GM10248 (cell line): ENCODE data around the gene TSPAN15.

Experiments
- CTCF ChIA-PET: fragments of 300-600 bp; sonication (Branson Sonifier 250); formaldehyde crosslinking; extraction: SDS; loops from one replicate; lab custom pipeline; 2021; ENCODE audit warnings: antibody characterized with exemption; lab: Yijun Ruan, JAX
- POLR2A ChIA-PET: fragments of 350-650 bp; sonication (Branson Sonifier 250); formaldehyde crosslinking; extraction: SDS; loops from one replicate; lab custom pipeline; 2020; ENCODE audit warnings: antibody characterized with exemption; lab: Yijun Ruan, JAX
- DNase-seq: peaks from one replicate; pipeline ENCODE4 v3.0.0; 2012; ENCODE audit errors: extremely low spot score
- CTCF ChIP-seq: IDR thresholded peaks from 2 replicates; pipeline ENCODE4 v1.5.1; 2012; ENCODE audit warnings: mild to moderate bottlenecking, low read depth; ENCODE audit errors: extremely low read depth, missing control alignments, control extremely low read depth

Gene TSPAN15

DNA sequence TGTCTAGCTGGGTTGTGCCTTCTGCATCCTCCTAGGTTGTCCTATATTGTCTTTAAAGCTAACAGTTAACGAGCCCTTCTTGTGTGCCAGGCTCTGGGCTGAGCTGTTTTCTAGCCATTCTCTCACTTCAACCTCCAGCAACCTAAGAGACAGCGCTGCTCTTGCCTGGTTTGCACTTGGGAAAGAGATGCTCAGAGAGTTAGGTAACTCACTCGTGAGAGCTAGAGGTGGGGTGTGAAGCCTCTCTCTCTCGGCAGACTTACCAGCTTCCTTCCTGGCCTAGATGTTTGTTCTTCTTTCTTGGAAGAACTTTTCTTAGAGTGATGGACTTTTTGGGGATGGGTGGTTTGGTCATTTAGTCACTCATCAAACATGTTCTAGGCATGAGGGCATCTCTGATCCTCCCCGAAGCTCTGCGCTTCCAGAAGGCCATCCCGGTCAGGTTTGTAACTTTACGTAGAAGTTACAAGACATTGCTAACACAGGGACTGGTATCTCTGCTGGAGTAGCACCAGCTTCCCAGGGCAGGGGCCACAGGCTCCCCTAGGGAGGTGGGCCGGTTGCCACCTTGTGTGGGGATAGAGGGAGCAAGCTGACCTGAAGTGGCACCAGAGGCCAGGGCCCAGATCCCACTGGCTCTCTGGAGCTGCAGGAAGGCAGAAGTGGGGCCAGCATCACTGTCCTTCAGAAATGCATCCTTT, 14.3 kb downstream of the TSPAN15 start:
- DNase-seq, result no peak
- no peak for TF ChIP-seq CTCF
- POLR2A ChIA-PET, result no interaction called here
- CTCF ChIA-PET, result interaction anchor here (1.0 to 2.6 kb wide), 7 partner anchors 8 to 38 kb away, joined by 3 to 7 read pairs (median 3); partner anchors contain the start of gene TSPAN15

- TF ChIP-seq CTCF, result no peak
- POLR2A ChIA-PET, result no interaction called here
Observed at GRCh38 chr10:69466158-69466490, 14.9 kb downstream of the TSPAN15 start.

GRCh38 chr10:69466689-69467088, 15.4 kb downstream of the TSPAN15 start:
- POLR2A ChIA-PET, result no interaction called here
- CTCF ChIA-PET, result interaction anchor here (1.1 to 2.2 kb wide), 4 partner anchors 9 to 20 kb away, joined by 3 to 7 read pairs (median 3); no protein-coding TSS in a partner anchor
- TF ChIP-seq CTCF, result no peak
- no peak for DNase-seq

More at GRCh38 chr10:69466158-69466490, 14.9 kb downstream of the TSPAN15 start:
- CTCF ChIA-PET, result interaction anchor here (1.1 to 2.6 kb wide), 5 partner anchors 8 to 19 kb away, joined by 3 to 7 read pairs (median 6); partner anchors contain the start of gene TSPAN15
- no peak for DNase-seq

DNA sequence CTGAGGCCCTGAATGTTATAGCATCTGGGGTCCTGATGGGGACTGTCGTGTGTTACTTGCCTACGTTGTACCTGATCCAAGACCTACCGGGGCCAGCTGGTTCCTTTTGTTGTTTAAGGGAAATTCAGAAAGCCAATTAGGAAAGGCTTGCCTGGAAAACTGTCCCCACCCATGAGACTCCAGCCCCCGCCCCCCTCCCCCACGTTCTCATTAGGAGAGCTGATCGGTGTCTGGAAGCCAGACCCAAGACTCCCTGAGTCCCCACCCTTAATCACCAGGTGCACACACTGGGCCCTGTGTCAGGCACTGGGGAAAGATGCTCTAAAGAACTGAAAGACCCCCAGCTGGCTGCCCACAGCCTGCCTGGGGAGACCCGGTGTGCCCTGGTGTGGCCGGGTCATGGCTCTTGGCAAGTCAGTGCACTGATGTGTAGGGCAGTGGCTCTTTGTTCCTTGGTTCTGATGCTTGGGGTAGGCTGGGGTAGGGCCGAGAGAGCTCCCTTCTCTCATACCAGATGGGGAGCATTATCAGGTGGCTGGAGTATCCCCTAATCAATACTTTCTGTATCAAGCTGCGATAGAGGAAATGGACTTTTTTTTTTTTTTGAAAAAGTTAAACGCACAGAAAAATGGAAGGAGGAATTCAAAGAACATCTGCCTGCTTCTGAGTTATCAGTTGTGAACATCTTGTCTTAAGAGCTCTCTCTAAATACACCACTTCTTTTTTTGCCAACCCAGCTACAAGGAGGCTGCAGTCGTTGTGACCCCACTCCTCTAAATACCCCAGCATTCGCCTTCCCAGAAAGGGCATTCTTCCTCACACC, 16.9 kb downstream of the TSPAN15 start:
- ChIA-PET POLR2A (no interaction called here), CTCF (interaction anchor here (1.2 to 1.4 kb wide), 3 partner anchors 12 to 24 kb away, joined by 3 to 4 read pairs (median 3); no protein-coding TSS in a partner anchor)
- DNase-seq, result no peak
- TF ChIP-seq CTCF, result no peak

DNA sequence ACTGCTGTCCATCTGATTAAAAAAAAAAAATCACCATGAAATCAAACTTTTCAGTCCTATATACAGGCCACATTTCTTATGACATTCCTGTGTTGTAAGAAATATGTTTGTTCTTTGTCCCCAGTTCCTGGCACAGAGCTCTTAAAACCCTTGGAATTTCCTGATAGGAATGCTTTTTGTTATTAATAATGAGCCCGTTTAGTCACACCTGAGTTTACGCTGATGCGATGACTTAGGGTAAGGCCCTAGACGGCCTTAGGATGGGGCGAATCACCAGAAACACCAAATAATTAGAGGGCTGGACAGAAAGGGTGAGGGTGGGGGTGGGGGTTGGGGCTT, 17.5 kb downstream of the TSPAN15 start:
- no peak for DNase-seq
- POLR2A ChIA-PET, result no interaction called here
- CTCF ChIA-PET, result interaction anchor here (0.7 to 1.4 kb wide), 4 partner anchors 9 to 23 kb away, joined by 3 to 4 read pairs (median 3); no protein-coding TSS in a partner anchor
- no peak for TF ChIP-seq CTCF

- POLR2A ChIA-PET, result no interaction called here
- no peak for TF ChIP-seq CTCF
- CTCF ChIA-PET, result interaction anchor here (0.7 to 1.2 kb wide), 2 partner anchors 10 to 24 kb away, joined by 3 read pairs; no protein-coding TSS in a partner anchor
- no peak for DNase-seq
Observed at GRCh38 chr10:69469976-69470375, 18.7 kb downstream of the TSPAN15 start.
